ENCODE data around the gene YY1.

Gene YY1

DNA sequence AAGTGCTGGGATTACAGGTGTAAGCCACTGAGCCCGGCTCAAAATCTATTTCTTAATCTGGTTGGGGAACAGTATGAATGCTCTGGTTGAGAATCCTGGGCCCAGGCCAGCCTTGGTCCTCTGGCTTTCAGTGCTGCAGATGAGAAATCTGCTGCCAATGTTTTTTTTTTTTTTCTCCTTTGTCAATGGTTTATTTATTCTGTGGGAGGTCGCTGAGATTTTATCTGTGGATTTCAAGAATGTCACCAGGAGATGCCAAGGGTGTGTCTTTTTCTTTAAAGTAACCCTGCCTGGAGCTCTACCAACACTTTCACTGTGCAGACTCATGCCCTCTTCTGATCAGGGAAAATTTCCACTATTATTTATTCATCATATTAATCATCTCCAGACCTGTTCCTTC is 63.7 kb downstream of the YY1 start:
- DNase-seq (ENCODE audit: low read depth): no peak
- H3K4me3 ChIP-seq (ENCODE audit: low read length): no peak overlapping the region
- TF ChIP-seq, protein P1, sequence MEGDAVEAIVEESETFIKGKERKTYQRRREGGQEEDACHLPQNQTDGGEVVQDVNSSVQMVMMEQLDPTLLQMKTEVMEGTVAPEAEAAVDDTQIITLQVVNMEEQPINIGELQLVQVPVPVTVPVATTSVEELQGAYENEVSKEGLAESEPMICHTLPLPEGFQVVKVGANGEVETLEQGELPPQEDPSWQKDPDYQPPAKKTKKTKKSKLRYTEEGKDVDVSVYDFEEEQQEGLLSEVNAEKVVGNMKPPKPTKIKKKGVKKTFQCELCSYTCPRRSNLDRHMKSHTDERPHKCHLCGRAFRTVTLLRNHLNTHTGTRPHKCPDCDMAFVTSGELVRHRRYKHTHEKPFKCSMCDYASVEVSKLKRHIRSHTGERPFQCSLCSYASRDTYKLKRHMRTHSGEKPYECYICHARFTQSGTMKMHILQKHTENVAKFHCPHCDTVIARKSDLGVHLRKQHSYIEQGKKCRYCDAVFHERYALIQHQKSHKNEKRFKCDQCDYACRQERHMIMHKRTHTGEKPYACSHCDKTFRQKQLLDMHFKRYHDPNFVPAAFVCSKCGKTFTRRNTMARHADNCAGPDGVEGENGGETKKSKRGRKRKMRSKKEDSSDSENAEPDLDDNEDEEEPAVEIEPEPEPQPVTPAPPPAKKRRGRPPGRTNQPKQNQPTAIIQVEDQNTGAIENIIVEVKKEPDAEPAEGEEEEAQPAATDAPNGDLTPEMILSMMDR (IDR thresholded peaks at IDR 0.05; ENCODE audit: insufficient read depth, low read depth, low read length, missing control alignments): no peak

DNA sequence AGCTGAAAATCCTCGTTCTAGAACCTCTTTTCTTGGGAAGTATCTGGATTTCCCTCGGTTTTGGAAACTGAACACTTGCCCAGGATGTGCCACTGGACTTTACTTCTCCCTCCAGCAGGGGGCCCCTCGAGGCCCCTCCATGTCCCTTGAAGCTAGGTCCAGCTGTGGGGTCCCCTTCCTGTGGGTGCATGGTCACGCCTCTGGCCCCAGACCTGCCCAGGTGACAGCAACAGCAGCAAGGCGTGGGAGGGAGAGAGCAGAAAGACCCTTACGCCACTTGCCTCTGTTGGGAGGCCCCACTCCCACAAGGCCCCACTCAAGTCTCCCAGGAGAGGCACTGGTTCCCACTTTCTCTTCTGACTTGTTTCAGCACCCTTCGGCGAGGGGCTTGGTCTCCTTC is 64.2 kb downstream of the YY1 start:
- no peak overlapping the region for H3K4me3 ChIP-seq (ENCODE audit: low read length)
- TF ChIP-seq, protein P1 (IDR thresholded peaks at IDR 0.05; ENCODE audit: insufficient read depth, low read depth, low read length, missing control alignments): peak; percentile 60
- DNase-seq (ENCODE audit: low read depth): no peak

DNA sequence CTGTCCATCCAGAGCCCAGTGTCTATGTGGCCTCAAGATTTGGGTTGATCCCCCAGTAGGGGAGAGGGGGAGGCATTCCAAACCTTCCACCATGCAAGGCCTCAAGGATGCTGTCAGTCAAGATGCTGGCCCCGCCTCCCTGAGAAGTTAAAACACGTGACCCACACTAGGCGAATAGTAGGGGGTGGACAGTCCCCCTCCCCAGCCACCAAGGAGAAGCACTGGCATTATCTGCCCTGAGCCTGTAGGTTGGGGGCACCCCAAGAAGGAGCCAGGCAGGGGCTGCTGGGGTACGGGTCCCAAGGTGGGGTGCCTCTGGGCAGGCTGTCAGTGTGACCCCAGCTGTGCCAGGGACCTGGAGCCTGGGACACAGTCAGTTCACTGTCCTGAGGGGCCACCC is 65.0 kb downstream of the YY1 start:
- TF ChIP-seq, protein P1 (IDR thresholded peaks at IDR 0.05; ENCODE audit: insufficient read depth, low read depth, low read length, missing control alignments): no peak
- DNase-seq (ENCODE audit: low read depth): no peak
- H3K4me3 ChIP-seq (ENCODE audit: low read length): no peak overlapping the region

DNA sequence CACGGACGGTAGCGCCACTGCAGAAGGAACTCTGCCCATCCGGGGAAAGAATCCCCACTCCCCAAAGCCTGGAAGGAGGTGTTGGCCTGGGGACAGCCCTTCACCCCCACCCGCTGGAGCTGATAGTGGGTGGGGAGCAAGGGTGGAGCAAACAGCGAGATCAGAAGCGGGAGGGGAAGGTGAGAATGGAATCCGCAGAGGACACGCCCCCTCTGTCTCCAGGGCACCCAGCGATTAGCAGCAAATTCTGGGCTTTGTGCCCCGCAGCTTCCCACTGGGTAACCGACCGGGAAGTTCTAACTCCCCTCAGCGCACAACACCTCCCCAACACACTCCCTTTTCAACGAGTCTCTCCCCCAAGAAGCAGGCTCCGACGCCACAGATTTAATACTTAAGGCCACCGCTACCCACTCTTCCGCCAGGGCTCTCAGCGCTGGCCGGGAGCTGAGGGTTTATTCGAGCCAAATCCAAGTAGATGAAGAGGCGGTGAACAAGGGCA is 65.9 kb downstream of the YY1 start:
- peak overlapping the region; percentile 59 for H3K4me3 ChIP-seq (ENCODE audit: low read length)
- DNase-seq (ENCODE audit: low read depth): peak; percentile 51
- TF ChIP-seq, protein P1 (IDR thresholded peaks at IDR 0.05; ENCODE audit: insufficient read depth, low read depth, low read length, missing control alignments): no peak

DNA sequence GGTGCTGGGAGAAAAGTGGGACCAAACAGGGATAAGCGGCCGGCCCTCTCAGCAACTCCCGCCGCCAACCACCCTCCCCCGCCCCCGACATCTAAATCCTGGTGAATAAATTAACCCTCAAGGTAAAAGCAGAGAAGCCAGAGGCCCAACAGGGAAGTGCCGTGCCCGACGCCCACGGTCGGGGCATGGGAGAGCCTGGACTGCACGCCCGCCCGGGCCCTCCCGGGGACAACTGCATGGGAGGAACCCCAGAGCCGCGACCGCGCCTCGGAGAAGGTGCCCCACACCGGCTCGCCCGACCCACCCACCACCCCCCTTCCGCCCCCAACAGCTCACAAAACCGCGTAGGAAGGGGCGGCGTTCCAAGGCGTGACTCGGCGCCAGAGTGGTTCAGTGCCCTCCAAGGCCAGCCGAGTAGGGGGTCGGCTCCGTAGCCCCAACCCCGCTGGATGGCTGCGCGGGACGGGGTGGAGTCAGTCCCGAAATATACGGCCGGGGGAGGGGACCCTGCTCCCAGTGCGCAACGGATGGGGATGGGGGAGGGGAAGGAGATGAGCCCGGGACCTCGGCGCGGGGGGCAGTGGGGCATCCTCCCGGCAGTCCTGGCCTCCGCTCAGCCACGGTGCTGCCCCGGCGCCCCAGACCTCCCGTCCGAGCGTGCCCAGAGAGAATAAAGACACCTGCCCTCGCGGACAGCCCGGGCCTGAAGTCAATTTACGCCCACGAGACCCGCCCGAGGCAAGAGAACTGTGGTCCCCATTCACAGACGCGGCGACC is 66.6 kb downstream of the YY1 start:
- DNase-seq (ENCODE audit: low read depth): peak; percentile 39
- TF ChIP-seq, protein P1 (IDR thresholded peaks at IDR 0.05; ENCODE audit: insufficient read depth, low read depth, low read length, missing control alignments): no peak
- peak overlapping the region; percentile 59 for H3K4me3 ChIP-seq (ENCODE audit: low read length)

DNA sequence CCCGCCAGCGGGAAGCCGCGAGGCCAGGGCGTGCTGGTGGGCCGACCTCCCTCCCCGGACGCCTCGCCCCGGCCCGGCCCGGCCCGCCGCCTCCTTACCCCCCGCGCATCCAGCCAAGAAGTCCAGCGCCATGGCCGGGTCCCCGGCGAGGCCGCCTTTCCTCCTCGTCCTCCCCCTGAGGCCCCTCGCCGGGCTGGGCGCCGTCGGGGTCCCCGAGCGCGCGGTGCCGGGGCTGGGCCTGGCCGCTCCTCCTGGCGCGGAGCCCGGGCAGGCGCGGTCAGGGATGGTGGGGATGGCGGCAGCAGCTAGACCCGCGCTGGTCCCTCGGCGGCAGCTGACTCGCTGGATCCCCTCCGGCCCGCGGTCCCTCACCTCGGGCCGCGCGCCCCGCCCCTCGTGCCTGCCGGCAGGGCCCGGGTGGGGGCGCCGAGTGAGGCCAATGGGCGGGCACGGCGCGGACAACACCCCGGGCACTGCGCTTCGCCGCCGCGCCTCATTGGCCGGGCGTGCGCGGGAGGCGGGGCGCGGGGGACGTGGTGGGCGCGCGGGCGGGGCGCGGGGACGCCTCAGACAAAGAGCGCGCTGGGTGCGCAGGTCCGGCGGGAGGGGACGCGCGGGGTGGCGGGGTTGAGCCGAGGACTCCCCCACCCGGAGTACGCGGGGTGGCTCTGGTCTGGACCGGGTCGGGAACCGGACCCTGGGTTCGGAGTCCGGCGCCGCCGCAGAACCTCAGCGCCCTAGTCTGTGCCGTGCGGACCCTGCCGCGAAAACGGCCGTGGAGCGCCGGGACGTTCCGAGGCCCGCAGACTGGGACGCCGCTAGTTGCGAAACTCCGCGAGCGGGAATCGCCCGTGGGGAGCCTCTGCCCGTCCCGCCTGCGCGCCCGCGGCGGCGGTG is 67.4 kb downstream of the YY1 start, which contains the start of gene SLC25A29:
Gene SLC25A29, minus strand, starts transcription at position 344 of the 897 bp plus-strand sequence. Its CDS starts 212 bp downstream, at position 132.
- DNase-seq (ENCODE audit: low read depth): peak; percentile 81
- H3K4me3 ChIP-seq (ENCODE audit: low read length): peak within 1 kb of the TSS; percentile 63
- TF ChIP-seq, protein P1 (IDR thresholded peaks at IDR 0.05; ENCODE audit: insufficient read depth, low read depth, low read length, missing control alignments): no peak

Data from epithelial cell of esophagus (primary cell).